NB4 (cell line): ENCODE results near the gene FYCO1.

Experiments used
- CTCF ChIP-seq: IDR thresholded peaks from one replicate; pipeline ENCODE4 v1.5.1; 2012; ENCODE audit warnings: low read depth, low read length
- MYC ChIP-seq: IDR thresholded peaks from 2 replicates; pipeline ENCODE4 v1.6.1; 2011; ENCODE audit warnings: low read depth, low read length
- POLR2A ChIP-seq: IDR thresholded peaks from 2 replicates; pipeline ENCODE4 v1.6.1; 2011; ENCODE audit warnings: mild to moderate bottlenecking; ENCODE audit not compliant: insufficient read length; ENCODE audit errors: extremely low read depth
- TF ChIP-seq, protein P1 (sequence below): IDR thresholded peaks from 2 replicates; pipeline ENCODE4 v1.6.1; 2011; ENCODE audit warnings: low read depth, low read length

DNA sequence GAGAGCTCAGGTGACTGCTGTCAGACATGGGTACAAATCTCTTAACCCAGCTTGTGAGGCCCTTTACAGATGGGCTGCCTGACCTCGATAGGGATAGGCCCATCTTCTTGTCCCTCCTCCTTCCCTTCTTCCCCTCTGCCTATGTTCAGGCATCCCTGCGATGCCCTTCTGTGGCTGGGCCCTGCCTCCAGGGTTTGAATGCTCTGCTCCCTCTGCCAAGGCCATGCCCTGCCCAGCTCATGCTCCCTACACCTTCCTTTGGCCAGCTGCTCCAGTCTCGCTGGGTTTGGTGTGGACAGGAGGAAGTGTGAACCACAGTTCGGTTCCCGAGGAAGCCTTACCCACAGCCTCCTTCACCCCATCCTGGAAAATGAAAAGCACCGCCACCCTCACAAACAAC, 4.3 kb downstream of the FYCO1 start:
- no peak for TF ChIP-seq CTCF
- TF ChIP-seq MYC = no peak
- TF ChIP-seq POLR2A = no peak
- TF ChIP-seq, protein P1, sequence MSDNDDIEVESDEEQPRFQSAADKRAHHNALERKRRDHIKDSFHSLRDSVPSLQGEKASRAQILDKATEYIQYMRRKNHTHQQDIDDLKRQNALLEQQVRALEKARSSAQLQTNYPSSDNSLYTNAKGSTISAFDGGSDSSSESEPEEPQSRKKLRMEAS = no peak
